IMR-90 (cell line): ENCODE results near the gene EGFR. TPM values are rescaled to one million over a fixed set of nuclear protein-coding genes. Genes with fewer than 3 reads are reported as not detected.
A peak's percentile ranks its signal among the peaks of the same experiment; 100 is the strongest.

Experiments used
- ATAC-seq: fragments of 200-7000 bp; cut with Tn5 transposase; 2 replicates; pipeline ENCODE4 v1.9.1; 2020; ENCODE audit warnings: low read depth, mild to moderate bottlenecking, moderate library complexity
- BruUV-seq: library from RNA; stranded (reverse); fragments of 400-500 nt; replicated peaks from 2 replicates; lab custom pipeline; 2021; lab: Mats Ljungman, UMichigan
- CTCF ChIA-PET: fragments of 300-600 bp; formaldehyde crosslinking; extraction: SDS; loops from one replicate; lab custom pipeline; 2021; ENCODE audit warnings: antibody characterized with exemption; lab: Yijun Ruan, JAX
- POLR2A ChIA-PET: fragments of 300-600 bp; sonication (Branson Sonifier 250); formaldehyde crosslinking; loops from one replicate; lab custom pipeline; 2022; ENCODE audit warnings: antibody characterized with exemption; ENCODE audit not compliant: unreplicated experiment; lab: Charles Lee
- DNase-seq: peaks from one replicate; pipeline ENCODE4 v3.0.0; 2013
- H2AFZ ChIP-seq: replicated peaks from 2 replicates; pipeline ENCODE3; 2013; ENCODE audit warnings: low read length, mild to moderate bottlenecking; ENCODE audit not compliant: poor library complexity
- H2AK5ac ChIP-seq: 2 replicates; pipeline ENCODE4 v1.6.1; 2013; ENCODE audit warnings: low read depth, low read length, inconsistent platforms
- H2AK9ac ChIP-seq: replicated peaks from 2 replicates; pipeline ENCODE3; 2013; ENCODE audit warnings: mild to moderate bottlenecking, low read depth, low read length, moderate library complexity; ENCODE audit not compliant: poor library complexity
- H2BK120ac ChIP-seq: 2 replicates; pipeline ENCODE4 v1.6.1; 2013; ENCODE audit warnings: low read depth, low read length, inconsistent platforms
- H2BK15ac ChIP-seq: 3 replicates; pipeline ENCODE4 v1.6.1; 2013; ENCODE audit warnings: low read depth, low read length, inconsistent platforms
- H2BK20ac ChIP-seq: 2 replicates; pipeline ENCODE4 v1.6.1; 2013; ENCODE audit warnings: low read depth, mild to moderate bottlenecking, inconsistent platforms, low read length, moderate library complexity
- H2BK5ac ChIP-seq: 2 replicates; pipeline ENCODE4 v1.6.1; 2013; ENCODE audit warnings: mild to moderate bottlenecking, low read depth, low read length, inconsistent platforms; ENCODE audit not compliant: poor library complexity, severe bottlenecking
- H3K14ac ChIP-seq: replicated peaks from 2 replicates; pipeline ENCODE4 v1.6.1; 2013; ENCODE audit warnings: low read depth, low read length, inconsistent platforms
- H3K18ac ChIP-seq: 2 replicates; pipeline ENCODE4 v1.6.1; 2013; ENCODE audit warnings: low read depth, low read length, control low read depth
- H3K23ac ChIP-seq: 2 replicates; pipeline ENCODE4 v1.6.1; 2013; ENCODE audit warnings: low read depth, low read length, inconsistent platforms
- H3K27ac ChIP-seq: 2 replicates; pipeline ENCODE4 v1.5.1; 2013; ENCODE audit warnings: mild to moderate bottlenecking, control low read depth, low read length; ENCODE audit not compliant: insufficient read depth
- H3K27me3 ChIP-seq: 2 replicates; pipeline ENCODE4 v1.6.1; 2013; ENCODE audit warnings: low read length; ENCODE audit not compliant: control insufficient read depth, insufficient read depth
- H3K36me3 ChIP-seq: 2 replicates; pipeline ENCODE4 v1.6.1; 2013; ENCODE audit warnings: low read length, mixed read lengths; ENCODE audit not compliant: control insufficient read depth, insufficient read depth
- H3K4ac ChIP-seq: 2 replicates; pipeline ENCODE4 v1.6.1; 2013; ENCODE audit warnings: low read depth, low read length, inconsistent platforms
- H3K4me1 ChIP-seq: 2 replicates; pipeline ENCODE4 v1.6.1; 2013; ENCODE audit warnings: low read length, mixed read lengths; ENCODE audit not compliant: control insufficient read depth, insufficient read depth
- H3K4me2 ChIP-seq: 2 replicates; pipeline ENCODE4 v1.6.1; 2013; ENCODE audit warnings: low read depth, mild to moderate bottlenecking, control low read depth, low read length, moderate library complexity
- H3K4me3 ChIP-seq: 2 replicates; pipeline ENCODE4 v1.5.1; 2013; ENCODE audit warnings: low read depth, mild to moderate bottlenecking, control low read depth, low read length, moderate library complexity; ENCODE audit not compliant: insufficient read depth
- H3K56ac ChIP-seq: 2 replicates; pipeline ENCODE4 v1.6.1; 2013; ENCODE audit warnings: low read length, inconsistent platforms; ENCODE audit not compliant: insufficient read depth; ENCODE audit errors: extremely low read depth
- H3K79me1 ChIP-seq, 2 experiments: 2 replicates each; pipeline ENCODE4 v1.6.1; 2013; ENCODE audit warnings: low read length in 2 of 2, inconsistent platforms in 1 of 2, low read depth in 1 of 2
- H3K9ac ChIP-seq: 2 replicates; pipeline ENCODE4 v1.6.1; 2013; ENCODE audit warnings: low read depth, low read length, control low read depth
- H3K9me1 ChIP-seq: 2 replicates; pipeline ENCODE4 v1.6.1; 2013; ENCODE audit warnings: low read length, inconsistent platforms; ENCODE audit not compliant: insufficient read depth
- H3K9me3 ChIP-seq: 2 replicates; pipeline ENCODE4 v1.6.1; 2013; ENCODE audit warnings: low read length; ENCODE audit not compliant: control insufficient read depth, insufficient read depth
- H4K20me1 ChIP-seq: 2 replicates; pipeline ENCODE4 v1.6.1; 2013; ENCODE audit warnings: low read length, inconsistent platforms; ENCODE audit not compliant: insufficient read depth
- H4K5ac ChIP-seq: 2 replicates; pipeline ENCODE4 v1.6.1; 2013; ENCODE audit warnings: mild to moderate bottlenecking, low read depth, low read length, control low read depth
- H4K8ac ChIP-seq, 2 experiments: 2 replicates each; pipeline ENCODE4 v1.6.1; 2013; ENCODE audit warnings: low read depth in 2 of 2, low read length in 2 of 2, control low read depth in 1 of 2, inconsistent platforms in 1 of 2
- H4K91ac ChIP-seq: 2 replicates; pipeline ENCODE4 v1.6.1; 2013; ENCODE audit warnings: low read depth, low read length, inconsistent platforms; ENCODE audit not compliant: insufficient read depth
- BHLHE40 ChIP-seq: fragments of 150-350 bp; IDR thresholded peaks from 2 replicates; pipeline ENCODE4 v1.6.1; 2016; ENCODE audit warnings: mild to moderate bottlenecking, low read depth, low read length
- CEBPB ChIP-seq: IDR thresholded peaks from 2 replicates; pipeline ENCODE4 v1.6.1; 2012; ENCODE audit warnings: low read depth, low read length, improper control_type of control experiment
- FOS ChIP-seq: fragments of 150-350 bp; IDR thresholded peaks from 2 replicates; pipeline ENCODE4 v1.6.1; 2016; ENCODE audit warnings: low read depth, low read length
- WGBS, 2 experiments: methylation state at CpG; one replicate each; pipeline versions ENCODE4 v1.1.5 to v1.1.7; 2013; ENCODE audit warnings: missing lambda C conversion rate in 2 of 2; ENCODE audit not compliant: insufficient read length in 1 of 2; ENCODE audit errors: extremely low coverage in 2 of 2; 5-methylcytosine and 5-hydroxymethylcytosine counted together
- dilution Hi-C: fragments of 300-500 bp; cut with HindIII; formaldehyde crosslinking; loops from one replicate; pipeline ENCODE4 v1.14.3; 2018; ENCODE audit warnings: low sequenced_read_pairs; ENCODE audit not compliant: unreplicated experiment
- in situ Hi-C: fragments of 300-500 bp; cut with MboI; formaldehyde crosslinking; loops from 3 replicates; pipeline ENCODE4 v1.14.3; 2019; ENCODE audit warnings: low sequenced_read_pairs, inconsistent platforms, mixed read lengths
- intact Hi-C: fragments of 100-400 bp; cut with micrococcal nuclease; formaldehyde crosslinking; loops from 2 replicates; pipeline ENCODE4 v1.10.0; 2022
- polyA plus RNA-seq, 3 experiments: library from polyadenylated mRNA; depleted of rRNA; stranded (reverse); fragments of >200 nt; gene quantifications; 2 replicates each; pipeline ENCODE4 v1.2.3, GENCODE V29; 2012; ENCODE audit warnings: low replicate concordance in 1 of 3
- total RNA-seq: library from RNA; depleted of rRNA; stranded (reverse); fragments of >200 nt; gene quantifications from 2 replicates; pipeline ENCODE4 v1.2.3, GENCODE V29; 2012

The EGFR gene
- total and polyA plus RNA-seq, 2 of the 4 experiments (the other 2 are of a cell fraction) = 36.9 to 60.4 TPM

GRCh38 chr7:55073051-55073511, 54.3 kb downstream of the EGFR start:
- TF ChIP-seq CEBPB (peak; percentile 58), BHLHE40 (no peak), FOS (no peak)

More at GRCh38 chr7:55073051-55073511, 54.3 kb downstream of the EGFR start:
- no peak overlapping the region for H2AFZ ChIP-seq
- POLR2A ChIA-PET = no interaction called here
- H3K4me2 ChIP-seq = peak overlapping the region; percentile 47
- H4K5ac ChIP-seq = peak overlapping the region; percentile 45; the same call in 1 of the 2 replicates
- H2AK9ac ChIP-seq = no peak overlapping the region
- H3K56ac ChIP-seq = no peak overlapping the region
- H3K27me3 ChIP-seq = no peaks in the 10 kb centered on the region
- peak overlapping the region; percentile 87 for H2BK120ac ChIP-seq
- peaks cover 8% of the 10 kb centered on the region for H4K20me1 ChIP-seq
- dilution Hi-C loops (no loop called here), intact Hi-C loops (no loop called here), in situ Hi-C loops (no loop called here)
- H3K23ac ChIP-seq = 0 out of 2 replicates have a peak overlapping the region, but pooled peaks have one; percentile 9
- peak overlapping the region; percentile 17 to 43; a peak in 3 of 4 replicates for H4K8ac ChIP-seq
- BruUV-seq = no TSS peak
- peak overlapping the region; percentile 49; the same call in 1 of the 2 replicates for H3K18ac ChIP-seq
- DNase-seq = peak; percentile 81
- H2AK5ac ChIP-seq = peak overlapping the region; percentile 68; the same call in 1 of the 2 replicates
- peaks cover 19 to 89% of the 10 kb centered on the region in 2 experiments; a peak in 3 of 4 replicates for H3K79me1 ChIP-seq
- peak overlapping the region; percentile 58; the same call in 1 of the 2 replicates for H2BK20ac ChIP-seq
- no CpG with 5 or more reads among the region's 4 CpGs for WGBS, 2 experiments
- H3K4me3 ChIP-seq = no peak overlapping the region
- peaks cover 32% of the 10 kb centered on the region for H3K4me1 ChIP-seq
- no peak overlapping the region for H4K91ac ChIP-seq
- H3K9me3 ChIP-seq = no peaks in the 10 kb centered on the region
- ATAC-seq = peak; percentile 42
- H2BK5ac ChIP-seq = peak overlapping the region; percentile 92
- H2BK15ac ChIP-seq = 0 out of 3 replicates have a peak overlapping the region, but pooled peaks have one; percentile 49
- H3K9me1 ChIP-seq = peaks cover 33% of the 10 kb centered on the region
- CTCF ChIA-PET = interaction anchor here (0.9 to 1.6 kb wide), 3 partner anchors 9 to 181 kb away, joined by 3 to 5 read pairs (median 3); no protein-coding TSS in a partner anchor
- peak overlapping the region; percentile 68 for H3K4ac ChIP-seq
- peak overlapping the region; percentile 32; the same call in 1 of the 2 replicates for H3K27ac ChIP-seq
- no peak overlapping the region for H3K9ac ChIP-seq
- H3K36me3 ChIP-seq = peaks cover 10% of the 10 kb centered on the region
- H3K14ac ChIP-seq = 0 out of 2 replicates have a peak overlapping the region, but pooled peaks have one; percentile 65
